H9 (cell line): ENCODE results near the gene MAOA. TPM values are rescaled to one million over a fixed set of nuclear protein-coding genes. Genes with fewer than 3 reads are reported as not detected.

Source experiments
- DNase-seq: peaks from one replicate; pipeline ENCODE4 v3.0.0-alpha.2; 2017
- H2AFZ ChIP-seq: one replicate; pipeline ENCODE4 v1.6.1; 2013; ENCODE audit warnings: mild to moderate bottlenecking, low read length, control low read depth, moderate library complexity
- H2AK5ac ChIP-seq: 2 replicates; pipeline ENCODE4 v1.6.1; 2013; ENCODE audit warnings: low read length, control low read depth, mixed read lengths; ENCODE audit not compliant: insufficient read length
- H2BK120ac ChIP-seq: one replicate; pipeline ENCODE4 v1.6.1; 2013; ENCODE audit warnings: low read depth, mild to moderate bottlenecking, low read length, control low read depth, inconsistent platforms; ENCODE audit not compliant: poor library complexity, severe bottlenecking
- H2BK12ac ChIP-seq: 2 replicates; pipeline ENCODE4 v1.6.1; 2013; ENCODE audit warnings: low read length, control low read depth, mixed read lengths, low read depth; ENCODE audit not compliant: insufficient read length
- H2BK15ac ChIP-seq: 2 replicates; pipeline ENCODE4 v1.6.1; 2013; ENCODE audit warnings: low read depth, low read length, control low read depth
- H2BK20ac ChIP-seq: one replicate; pipeline ENCODE4 v1.6.1; 2013; ENCODE audit warnings: low read depth, mild to moderate bottlenecking, low read length, control low read depth, inconsistent platforms; ENCODE audit not compliant: poor library complexity, severe bottlenecking
- H2BK5ac ChIP-seq: 2 replicates; pipeline ENCODE4 v1.6.1; 2013; ENCODE audit warnings: low read length, control low read depth, mixed read lengths; ENCODE audit not compliant: insufficient read length
- H3K14ac ChIP-seq: 2 replicates; pipeline ENCODE4 v1.6.1; 2013; ENCODE audit warnings: low read length, control low read depth; ENCODE audit not compliant: insufficient read depth
- H3K18ac ChIP-seq: 2 replicates; pipeline ENCODE4 v1.6.1; 2013; ENCODE audit warnings: low read depth, mild to moderate bottlenecking, mixed read lengths, low read length, control low read depth; ENCODE audit not compliant: insufficient read length
- H3K23ac ChIP-seq: 2 replicates; pipeline ENCODE4 v1.6.1; 2013; ENCODE audit warnings: low read length, control low read depth, mixed read lengths, low read depth; ENCODE audit not compliant: insufficient read length
- H3K23me2 ChIP-seq: 2 replicates; pipeline ENCODE4 v1.6.1; 2013; ENCODE audit warnings: low read depth, mild to moderate bottlenecking, mixed read lengths, low read length, control low read depth; ENCODE audit not compliant: insufficient read length, poor library complexity, severe bottlenecking
- H3K27ac ChIP-seq: 2 replicates; pipeline ENCODE4 v1.5.1; 2013; ENCODE audit warnings: low read length, control low read depth, mixed read lengths, low read depth; ENCODE audit not compliant: insufficient read length
- H3K27me3 ChIP-seq: 2 replicates; pipeline ENCODE4 v1.6.1; 2013; ENCODE audit warnings: low read length, control low read depth, inconsistent platforms; ENCODE audit not compliant: insufficient read depth
- H3K4ac ChIP-seq: 2 replicates; pipeline ENCODE4 v1.6.1; 2013; ENCODE audit warnings: low read depth, mild to moderate bottlenecking, control low read depth, inconsistent platforms, low read length, moderate library complexity
- H3K4me1 ChIP-seq: 2 replicates; pipeline ENCODE4 v1.6.1; 2013; ENCODE audit warnings: low read length, control low read depth, inconsistent platforms; ENCODE audit not compliant: insufficient read depth
- H3K4me2 ChIP-seq: 2 replicates; pipeline ENCODE4 v1.6.1; 2013; ENCODE audit warnings: low read length, control low read depth, mixed read lengths; ENCODE audit not compliant: insufficient read length, insufficient read depth
- H3K56ac ChIP-seq: 2 replicates; pipeline ENCODE4 v1.6.1; 2013; ENCODE audit warnings: low read depth, mild to moderate bottlenecking, mixed read lengths, low read length, control low read depth; ENCODE audit not compliant: insufficient read length
- H3K79me1 ChIP-seq: 2 replicates; pipeline ENCODE4 v1.6.1; 2013; ENCODE audit warnings: low read depth, mild to moderate bottlenecking, moderate library complexity, low read length, control low read depth, inconsistent platforms; ENCODE audit not compliant: insufficient read depth, poor library complexity, severe bottlenecking
- H3K79me2 ChIP-seq: 2 replicates; pipeline ENCODE4 v1.6.1; 2013; ENCODE audit warnings: low read length, control low read depth, inconsistent platforms; ENCODE audit not compliant: insufficient read depth
- H3K9ac ChIP-seq: 2 replicates; pipeline ENCODE4 v1.6.1; 2013; ENCODE audit warnings: low read length, control low read depth, mixed read lengths; ENCODE audit not compliant: insufficient read length; ENCODE audit errors: extremely low read depth
- H3K9me3 ChIP-seq: one replicate; pipeline ENCODE4 v1.6.1; 2013; ENCODE audit warnings: low read depth, low read length, inconsistent platforms; ENCODE audit not compliant: control insufficient read depth
- H3T11ph ChIP-seq: one replicate; pipeline ENCODE4 v1.6.1; 2013; ENCODE audit warnings: mild to moderate bottlenecking, low read length, control low read depth, inconsistent platforms
- H4K20me1 ChIP-seq: one replicate; pipeline ENCODE4 v1.6.1; 2013; ENCODE audit not compliant: control insufficient read depth, insufficient read length, insufficient read depth
- H4K5ac ChIP-seq: 2 replicates; pipeline ENCODE4 v1.6.1; 2013; ENCODE audit warnings: low read depth, mild to moderate bottlenecking, mixed read lengths, low read length, control low read depth; ENCODE audit not compliant: insufficient read length
- H4K8ac ChIP-seq: replicated peaks from 2 replicates; pipeline ENCODE4 v1.6.1; 2013; ENCODE audit warnings: low read length, control low read depth, mixed read lengths, low read depth; ENCODE audit not compliant: insufficient read length
- H4K91ac ChIP-seq: 2 replicates; pipeline ENCODE4 v1.6.1; 2013; ENCODE audit warnings: low read depth, mild to moderate bottlenecking, moderate library complexity, mixed read lengths, low read length, control low read depth; ENCODE audit not compliant: insufficient read length
- H3K27ac Mint-ChIP-seq, 3 experiments: 2 replicates in 2 of 3; 3 replicates in 1 of 3; pipeline ENCODE4 v1.8.0; 2020 to 2021; ENCODE audit warnings: mixed read lengths in 3 of 3, mild to moderate bottlenecking in 1 of 3, moderate library complexity in 1 of 3
- H3K27me3 Mint-ChIP-seq: 2 replicates; pipeline ENCODE4 v1.8.0; 2021; ENCODE audit warnings: low read depth, mild to moderate bottlenecking, moderate library complexity, mixed read lengths
- H3K36me3 Mint-ChIP-seq, 3 experiments: 2 replicates in 2 of 3; 3 replicates in 1 of 3; pipeline ENCODE4 v1.8.0; 2020 to 2021; ENCODE audit warnings: low read depth in 3 of 3, mixed read lengths in 3 of 3; ENCODE audit not compliant: insufficient read depth in 1 of 3
- H3K4me1 Mint-ChIP-seq, 2 experiments: 2 replicates each; pipeline ENCODE4 v1.8.0; 2020; ENCODE audit warnings: mixed read lengths in 2 of 2
- H3K4me3 Mint-ChIP-seq, 2 experiments: 2 replicates in 1 of 2; 3 replicates in 1 of 2; pipeline ENCODE4 v1.8.0; 2020 to 2021; ENCODE audit warnings: mild to moderate bottlenecking in 2 of 2, mixed read lengths in 2 of 2, moderate library complexity in 1 of 2
- H3K9me3 Mint-ChIP-seq, 2 experiments: 2 replicates in 1 of 2; 3 replicates in 1 of 2; pipeline ENCODE4 v1.8.0; 2020; ENCODE audit warnings: mild to moderate bottlenecking in 2 of 2, mixed read lengths in 2 of 2, moderate library complexity in 1 of 2
- CTCF ChIP-seq: fragments of 200-600 bp; sonication (generic); conservative IDR thresholded peaks from 3 replicates; pipeline ENCODE4 v1.8.0; 2021; ENCODE audit warnings: antibody characterized with exemption, mild to moderate bottlenecking
- WGBS: extraction: QIAGEN DNeasy Blood & Tissue Kit; methylation state at CpG from one replicate; pipeline ENCODE4 v1.1.7; 2013; ENCODE audit warnings: missing lambda C conversion rate, low lambda C conversion rate, mixed read lengths; ENCODE audit not compliant: insufficient read length; ENCODE audit errors: extremely low coverage; 5-methylcytosine and 5-hydroxymethylcytosine counted together
- total RNA-seq: library from RNA; stranded (reverse); gene quantifications from 2 replicates; pipeline ENCODE4 v1.2.1, GENCODE V29; 2021

The MAOA gene
- total RNA-seq, 1 experiment from 2014 or later: 0.28 TPM

GRCh38 chrX:43633081-43633480, 23.0 kb upstream of the MAOA start:
- no peak overlapping the region for H3K4me3 Mint-ChIP-seq
- no peak overlapping the region for H3K27ac Mint-ChIP-seq
- Histone ChIP-seq H2BK5ac (no peak overlapping the region), H3T11ph (no peak overlapping the region), H2AFZ (no peak overlapping the region), H4K20me1 (no peaks in the 10 kb centered on the region), H3K27ac (no peak overlapping the region), H3K23me2 (no peaks in the 10 kb centered on the region), H4K5ac (no peak overlapping the region), H3K4ac (no peak overlapping the region), H2BK120ac (no peak overlapping the region), H2AK5ac (no peak overlapping the region), H3K4me2 (no peak overlapping the region), H3K23ac (no peak overlapping the region), H3K56ac (no peak overlapping the region), H4K8ac (no peak overlapping the region), H3K79me2 (no peaks in the 10 kb centered on the region), H2BK15ac (no peak overlapping the region), H4K91ac (no peak overlapping the region), H3K9me3 (no peaks in the 10 kb centered on the region), H3K18ac (no peak overlapping the region), H3K14ac (no peak overlapping the region), H3K4me1 (no peaks in the 10 kb centered on the region), H3K9ac (no peak overlapping the region), H2BK12ac (no peak overlapping the region), H2BK20ac (no peak overlapping the region), H3K27me3 (no peaks in the 10 kb centered on the region; the same call in 1 of the 2 replicates), H3K79me1 (no peaks in the 10 kb centered on the region)
- no CpG with 5 or more reads among the region's 1 CpG for WGBS
- peaks cover 30 to 34% of the 10 kb centered on the region in 2 experiments for H3K4me1 Mint-ChIP-seq
- H3K27me3 Mint-ChIP-seq: peaks cover 15% of the 10 kb centered on the region; the same call in 1 of the 2 replicates
- DNase-seq: no peak
- no peaks in the 10 kb centered on the region; a peak in 2 of 7 replicates for H3K36me3 Mint-ChIP-seq
- H3K9me3 Mint-ChIP-seq: peaks cover 31 to 56% of the 10 kb centered on the region in 2 experiments
- no peak for TF ChIP-seq CTCF
